Occipital lobe (tissue), 2 donors: ENCODE measurements around the gene MIA. TPM values are rescaled to one million over a fixed set of nuclear protein-coding genes. Genes with fewer than 3 reads are reported as not detected.
"Not testable (repeated sequence)": the region's sequence is repeated elsewhere in the genome, so short reads cannot be mapped to it uniquely, and the experiment has no call there.

Experiments used
- DNase-seq: peaks from one replicate; lab custom pipeline; 2025; lab: John Stamatoyannopoulos, UW
- total RNA-seq: library from RNA; depleted of rRNA; stranded (reverse); fragments of >200 nt; gene quantifications from one replicate; pipeline ENCODE4 v1.2.3, GENCODE V29; 2014

The MIA gene
- total RNA-seq = not detected

GRCh38 chr19:40774916-40775631 is at the start of gene MIA:
Gene MIA, plus strand, starts transcription at chr19:40775521. Its CDS starts 22 bp downstream, at chr19:40775543.
- no peak for DNase-seq

- DNase-seq = no peak
These were observed 49.0 kb upstream of the MIA start for GRCh38 chr19:40726279-40726678.

DNA sequence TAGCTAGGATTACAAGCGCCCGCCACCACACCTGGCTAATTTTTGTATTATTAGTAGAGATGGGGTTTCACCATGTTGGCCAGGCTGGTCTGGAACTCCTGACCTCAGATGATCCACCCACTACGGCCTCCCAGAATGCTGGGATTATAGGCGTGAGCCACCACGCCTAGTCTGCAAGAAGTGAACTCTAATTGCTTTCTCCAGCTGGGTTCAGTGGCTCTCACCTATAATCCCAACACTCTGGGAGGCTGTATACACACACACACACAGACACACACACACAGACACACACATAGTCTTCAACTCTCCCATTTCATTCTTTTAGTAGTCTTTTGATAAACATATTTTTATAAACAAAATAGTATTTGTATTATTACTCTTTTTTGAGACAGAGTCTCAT is 45.3 kb upstream of the MIA start:
- DNase-seq = not testable (repeated sequence)

DNA sequence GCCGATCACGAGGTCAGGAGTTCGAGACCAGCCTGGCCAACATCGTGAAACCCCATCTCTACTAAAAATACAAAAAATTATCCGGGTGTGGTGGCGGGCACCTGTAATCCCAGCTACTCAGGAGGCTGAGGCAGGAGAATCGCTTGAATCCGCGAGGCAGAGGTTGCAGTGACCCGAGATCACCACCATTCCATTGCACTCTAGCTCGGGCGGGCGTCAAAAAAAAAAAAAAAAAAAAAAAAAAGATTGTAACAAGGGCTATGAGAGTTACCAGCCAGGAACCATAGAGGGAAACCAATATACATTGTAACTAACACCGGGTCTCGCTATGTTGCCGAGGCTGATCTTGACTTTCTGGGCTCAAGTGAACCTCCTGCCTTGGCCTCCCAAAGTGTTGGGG is 43.0 kb upstream of the MIA start:
- DNase-seq = not testable (repeated sequence)

DNA sequence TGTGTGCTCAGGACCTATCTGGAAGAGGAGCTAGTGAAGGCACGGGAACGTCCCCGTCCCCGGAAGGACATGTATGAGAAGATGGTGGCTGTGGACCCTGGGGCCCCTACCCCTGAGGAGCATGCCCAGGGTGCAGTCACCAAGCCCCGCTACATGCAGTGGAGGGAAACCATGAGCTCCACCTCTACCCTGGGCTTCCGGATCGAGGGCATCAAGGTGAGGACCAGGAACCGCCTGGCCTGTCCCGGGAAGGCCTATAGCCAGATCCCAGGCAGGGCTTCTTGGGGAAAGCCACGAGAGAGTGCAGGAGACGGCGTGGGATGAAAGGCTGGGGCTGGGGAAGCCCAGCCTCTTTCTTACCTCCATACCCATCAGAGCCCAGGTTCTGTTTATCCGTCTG is 42.2 kb upstream of the MIA start:
- DNase-seq = no peak

GRCh38 chr19:40735013-40735771 is 40.1 kb upstream of the MIA start:
- no peak for DNase-seq

DNA sequence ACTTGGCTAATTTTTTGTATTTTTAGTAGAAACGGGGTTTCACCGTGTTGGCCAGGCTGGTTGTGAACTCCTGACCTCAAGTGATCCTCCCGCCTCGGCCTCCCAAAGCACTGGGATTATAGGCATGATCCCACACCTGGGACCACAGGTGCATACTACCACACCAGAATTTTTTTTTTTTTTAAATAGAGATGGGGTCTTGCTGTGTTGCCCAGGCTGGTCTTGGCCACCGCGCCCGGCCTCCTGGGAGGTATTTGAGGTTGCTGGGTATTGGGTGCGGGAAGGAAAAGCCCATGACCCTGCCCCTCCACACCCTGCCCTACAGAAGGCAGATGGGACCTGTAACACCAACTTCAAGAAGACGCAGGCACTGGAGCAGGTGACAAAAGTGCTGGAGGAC is 38.7 kb upstream of the MIA start:
- no peak for DNase-seq

GRCh38 chr19:40737102-40737644 is 38.1 kb upstream of the MIA start:
- DNase-seq = no peak

- no peak for DNase-seq
These were observed 36.1 kb upstream of the MIA start for GRCh38 chr19:40739030-40739839.

GRCh38 chr19:40739871-40740703 is 35.2 kb upstream of the MIA start:
- no peak for DNase-seq

GRCh38 chr19:40740747-40741146 is 34.6 kb upstream of the MIA start:
- DNase-seq = peak; percentile 72

DNA sequence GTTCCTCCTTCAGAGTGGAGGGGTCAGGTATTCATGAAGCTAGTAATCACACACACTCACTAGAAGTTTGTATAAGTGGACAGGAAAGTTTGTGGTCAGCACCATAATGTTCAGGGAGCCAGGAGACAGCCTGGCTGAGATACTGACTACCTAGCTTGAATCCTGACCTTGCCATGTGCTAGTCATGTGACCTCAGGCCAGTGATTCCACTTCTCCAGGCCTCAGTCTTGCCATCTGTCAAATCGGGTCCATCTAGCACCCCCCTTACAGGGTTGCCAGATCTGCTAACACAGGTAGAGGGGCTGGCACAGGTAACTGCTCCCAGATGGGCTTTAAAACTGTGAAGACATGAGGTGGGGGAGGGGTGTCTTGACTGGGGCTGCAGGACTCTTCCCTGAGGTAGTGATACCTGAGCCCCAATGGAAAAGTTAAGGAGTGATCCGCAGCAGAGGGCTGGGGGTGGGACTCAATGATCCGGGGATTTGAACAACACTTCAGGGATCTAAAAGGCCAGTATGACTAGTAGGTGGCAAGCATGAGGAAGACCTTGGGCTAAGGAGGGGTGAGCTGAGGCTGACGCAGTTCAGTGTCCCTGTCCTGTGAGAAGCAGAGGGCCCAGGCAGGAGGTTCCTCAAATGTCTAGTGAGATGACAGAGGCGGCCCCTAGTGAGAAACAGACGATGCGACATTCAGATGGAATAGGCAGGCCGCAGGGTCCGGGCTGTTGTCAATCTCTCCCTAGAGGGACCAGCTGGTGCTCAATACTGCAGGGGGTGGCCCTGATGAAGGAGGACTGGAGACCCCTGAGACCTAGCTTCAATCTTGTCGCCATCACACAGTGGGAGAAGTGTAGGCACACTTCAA is 33.6 kb upstream of the MIA start:
- no peak for DNase-seq

DNA sequence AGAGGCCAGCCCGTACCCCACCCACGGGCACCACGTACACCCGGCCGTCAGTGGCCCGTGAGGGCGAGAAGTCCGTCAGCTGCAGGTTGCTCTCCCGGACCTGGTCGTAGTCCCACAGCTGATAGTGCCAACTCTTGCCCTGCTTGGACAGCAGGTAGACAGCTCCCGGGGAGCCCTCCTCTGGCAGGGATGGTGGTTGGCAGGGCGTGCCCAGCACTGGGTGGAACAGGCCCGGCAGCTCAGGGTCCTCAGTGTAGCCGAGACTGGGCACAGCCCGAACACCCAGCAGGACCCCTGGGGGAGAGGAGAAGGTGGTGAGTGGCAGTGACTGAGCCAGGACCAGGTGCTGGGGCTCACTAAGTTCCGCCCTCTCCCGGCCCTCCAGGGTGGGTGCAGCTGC is 32.8 kb upstream of the MIA start:
- DNase-seq = no peak

GRCh38 chr19:40742886-40743285 is 32.4 kb upstream of the MIA start:
- no peak for DNase-seq

DNA sequence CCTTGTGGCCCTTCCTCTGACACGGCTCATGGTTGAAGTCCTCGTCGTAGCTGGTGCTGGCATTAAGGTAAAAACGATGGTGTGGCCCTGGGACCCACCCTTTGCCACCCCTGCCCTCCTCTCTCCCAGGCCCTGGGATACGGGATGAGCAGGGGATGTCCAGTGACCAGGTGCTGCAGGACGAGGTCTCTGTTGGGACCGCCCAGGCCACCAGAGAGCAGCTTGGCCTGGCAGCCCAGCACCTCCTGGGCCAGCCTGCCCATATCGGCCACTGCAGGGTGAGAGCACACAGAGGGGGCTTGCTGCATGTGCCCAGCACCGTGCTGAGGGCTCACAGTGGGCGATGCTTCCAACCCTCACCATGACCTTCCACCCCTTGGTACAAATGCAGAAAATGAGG is 31.4 kb upstream of the MIA start:
- DNase-seq = no peak

DNA sequence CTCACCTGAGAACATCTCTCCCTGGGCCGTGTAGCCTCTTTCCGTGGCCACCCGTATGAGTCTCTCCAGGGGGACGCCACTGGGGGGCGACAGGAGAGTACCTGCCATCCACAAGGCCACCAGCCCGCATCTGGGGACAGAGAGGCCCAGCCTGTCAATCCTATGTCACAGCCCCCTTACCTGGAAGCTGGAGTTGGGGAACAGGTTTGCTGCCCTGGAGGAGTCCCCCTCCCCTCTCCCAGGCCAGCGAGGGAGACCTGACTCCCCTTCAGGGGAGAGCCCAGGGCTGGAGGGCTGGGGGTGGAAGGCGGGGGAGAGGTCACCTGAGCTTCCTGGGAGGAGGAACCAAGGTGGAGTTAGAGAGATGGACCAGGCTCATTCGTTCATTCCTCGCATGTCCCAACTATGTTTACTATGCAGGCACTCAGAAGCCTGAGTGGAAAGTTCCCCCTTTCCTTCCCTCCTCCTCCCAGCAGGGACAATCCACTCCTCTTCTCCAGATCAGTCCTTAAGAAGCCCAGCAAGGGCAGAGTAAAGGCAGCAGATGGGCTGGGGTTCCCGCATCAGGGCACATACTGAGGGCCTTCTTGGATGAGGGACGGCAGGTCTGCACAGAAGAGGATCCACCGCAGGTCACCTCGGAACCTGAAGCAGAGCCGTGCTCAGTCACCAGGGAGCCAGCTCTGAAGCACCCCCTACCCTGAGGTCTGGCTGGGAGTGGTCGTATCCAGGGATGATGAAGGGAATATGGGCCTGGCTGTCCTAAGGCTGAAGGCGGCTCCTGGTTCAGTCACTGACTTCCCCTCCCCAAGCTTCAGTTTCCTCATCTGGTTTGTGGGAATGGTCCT is 30.5 kb upstream of the MIA start:
- DNase-seq = no peak

DNA sequence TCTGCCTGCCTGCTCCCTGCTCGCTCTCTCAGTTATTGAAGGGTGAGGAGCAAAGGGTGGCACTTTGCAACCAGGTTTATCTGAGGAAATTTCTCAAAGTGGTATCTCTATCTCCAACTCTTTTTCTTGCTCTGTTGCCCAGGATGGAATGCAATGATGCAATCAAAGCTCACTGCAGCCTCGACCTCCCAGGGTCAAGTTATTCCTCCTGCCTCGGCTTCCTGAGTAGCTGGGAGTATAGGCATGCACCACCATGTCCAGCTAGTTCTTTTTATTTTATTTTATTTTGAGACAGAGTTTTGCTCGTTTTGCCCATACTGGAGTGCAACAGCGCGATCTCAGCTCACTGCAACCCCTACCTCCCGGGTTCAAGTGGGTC is 29.9 kb upstream of the MIA start:
- no peak for DNase-seq

- DNase-seq = no peak
These were observed 27.8 kb upstream of the MIA start for GRCh38 chr19:40747536-40747935.
